ENCODE measurements around the gene HIGD1A.

The HIGD1A gene

DNA sequence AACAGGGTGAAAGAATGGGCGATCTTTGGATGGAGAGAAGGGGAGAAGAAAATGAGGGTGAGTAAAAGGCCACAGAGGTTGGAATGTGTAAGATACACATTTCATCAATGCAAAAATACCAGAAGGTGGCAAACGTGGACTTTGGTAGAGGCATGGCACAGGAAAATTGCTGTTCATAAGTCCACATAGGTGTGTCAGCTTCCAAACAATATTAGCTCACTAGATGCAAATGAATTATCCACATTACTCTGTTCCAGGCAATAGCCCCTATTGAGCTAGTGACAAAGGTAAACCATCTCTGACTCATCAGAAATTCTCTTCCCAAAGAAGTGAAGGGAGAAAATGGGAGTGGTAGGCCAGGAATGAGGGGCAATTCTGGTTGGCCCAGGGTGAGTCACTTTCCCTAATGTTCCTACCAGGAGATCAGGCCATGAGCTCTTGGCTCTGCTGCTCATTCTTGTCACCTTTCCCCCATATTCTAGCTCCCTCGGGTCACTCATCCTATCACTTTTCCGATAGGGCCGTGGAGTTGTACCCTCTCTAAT is 24.9 kb upstream of the HIGD1A start:
- peak; percentile 89 for DNase-seq (ENCODE audit: low spot score)

DNA sequence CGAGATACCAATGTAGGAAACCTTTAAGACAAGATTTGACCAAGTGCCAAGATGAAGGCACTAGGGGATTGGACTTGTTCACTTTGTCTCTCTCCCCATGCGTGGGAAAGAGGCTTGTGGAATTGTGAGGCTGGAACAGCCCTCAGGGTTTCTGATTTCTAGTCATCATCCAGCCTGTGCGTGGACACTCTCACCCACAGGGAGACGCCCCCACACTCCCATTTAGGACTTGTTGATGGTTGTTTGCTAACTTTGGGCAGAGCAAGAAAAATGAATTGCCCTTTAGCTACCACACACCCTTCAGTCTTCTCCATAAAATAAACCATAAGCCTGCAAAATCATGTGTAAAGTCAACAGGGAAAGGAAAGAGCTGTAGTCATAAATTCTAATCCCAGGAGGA is 23.4 kb upstream of the HIGD1A start:
- no peak for DNase-seq (ENCODE audit: low spot score)

DNA sequence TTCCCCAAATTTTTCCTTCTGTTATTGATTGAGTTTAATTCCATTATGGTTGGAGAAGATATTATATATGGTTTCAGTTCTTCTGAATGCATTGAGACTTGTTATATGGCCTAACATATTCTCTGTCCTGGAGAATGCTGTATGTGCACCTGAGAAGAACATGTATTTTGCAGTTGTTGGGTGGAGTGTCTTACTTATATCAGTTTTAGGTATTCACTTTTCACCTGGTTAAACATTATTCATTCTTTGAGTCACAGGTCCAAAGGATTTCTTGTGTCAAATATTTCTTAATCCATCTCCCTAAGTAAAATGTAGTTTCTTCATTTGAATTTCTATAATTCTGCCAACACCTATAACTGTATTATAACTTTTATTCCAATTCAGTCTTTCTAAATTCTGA is 22.7 kb upstream of the HIGD1A start:
- peak; percentile 33 for DNase-seq (ENCODE audit: low spot score)

DNA sequence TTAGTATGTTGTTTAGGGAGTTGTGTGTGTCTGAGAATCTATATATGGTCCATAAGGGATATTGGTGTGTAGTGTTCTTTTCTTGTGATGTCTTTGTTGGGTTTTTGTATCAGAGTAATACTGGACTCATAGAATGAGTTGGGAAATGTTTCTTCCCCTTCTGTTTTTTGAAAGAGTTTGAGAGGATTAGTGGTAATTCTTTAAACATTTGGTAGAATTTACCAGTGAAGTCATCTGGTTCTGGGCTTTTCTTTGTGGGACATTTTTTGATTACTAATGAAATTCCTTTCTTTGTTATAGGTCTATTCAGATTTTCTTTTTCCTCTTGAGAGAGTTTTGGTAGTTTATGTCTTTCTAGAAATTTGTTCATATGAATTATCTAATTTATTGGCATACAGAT is 21.9 kb upstream of the HIGD1A start:
- DNase-seq (ENCODE audit: low spot score): no peak

DNA sequence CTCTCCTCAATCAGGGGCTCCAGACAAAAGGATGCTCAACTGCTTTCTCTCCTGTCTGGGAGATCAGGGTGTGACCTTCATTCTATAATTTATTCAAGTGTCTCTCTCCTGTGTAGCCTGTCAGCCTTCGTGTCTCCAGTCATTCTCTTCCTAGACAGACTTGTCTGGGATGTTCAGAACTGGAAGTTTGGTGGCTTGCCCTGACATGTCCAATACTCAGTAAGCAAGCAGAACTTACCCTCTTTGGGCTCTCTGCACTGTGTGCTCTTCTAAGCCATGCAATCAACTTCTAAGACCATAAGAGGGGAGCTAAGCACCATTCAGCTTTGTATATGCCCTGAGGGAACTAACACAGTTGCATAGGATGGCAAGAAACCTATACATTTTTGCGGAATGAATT is 19.1 kb upstream of the HIGD1A start:
- peak; percentile 24 for DNase-seq (ENCODE audit: low spot score)

DNA sequence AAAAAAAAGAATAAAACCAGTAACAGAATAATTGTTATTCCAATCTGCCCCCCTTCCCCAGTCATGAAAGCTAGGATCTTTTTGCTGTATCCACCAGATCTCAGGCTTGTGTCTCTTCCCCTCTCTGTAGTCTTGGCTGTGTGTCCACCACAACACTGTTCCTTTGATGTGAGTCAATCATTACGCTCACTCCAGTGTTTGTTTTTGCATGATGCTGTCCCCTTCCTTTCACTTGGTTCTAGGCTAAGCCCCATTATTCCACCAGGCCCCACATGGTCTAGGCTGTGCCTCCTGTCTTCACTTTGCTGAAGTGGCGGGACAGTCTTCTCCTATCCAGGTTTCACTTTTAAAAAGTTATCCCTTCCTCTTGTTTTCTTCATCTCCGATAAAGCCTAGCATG is 18.5 kb upstream of the HIGD1A start:
- DNase-seq (ENCODE audit: low spot score): peak; percentile 56

DNA sequence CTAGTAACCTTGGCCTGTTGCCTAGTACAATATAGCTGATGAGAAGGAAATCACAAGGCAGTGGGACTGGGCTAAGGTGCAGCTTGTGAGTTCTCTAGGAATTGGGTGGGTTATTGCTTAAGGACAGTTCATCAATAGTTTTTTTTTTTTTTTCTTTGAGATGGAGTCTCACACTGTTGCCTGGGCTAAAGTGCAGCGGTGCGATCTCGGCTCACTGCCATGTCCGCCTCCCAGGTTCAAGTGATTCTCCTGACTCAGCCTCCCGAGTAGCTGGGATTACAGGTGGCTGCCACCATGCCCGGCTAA is 16.4 kb upstream of the HIGD1A start:
- DNase-seq (ENCODE audit: low spot score): no peak

DNA sequence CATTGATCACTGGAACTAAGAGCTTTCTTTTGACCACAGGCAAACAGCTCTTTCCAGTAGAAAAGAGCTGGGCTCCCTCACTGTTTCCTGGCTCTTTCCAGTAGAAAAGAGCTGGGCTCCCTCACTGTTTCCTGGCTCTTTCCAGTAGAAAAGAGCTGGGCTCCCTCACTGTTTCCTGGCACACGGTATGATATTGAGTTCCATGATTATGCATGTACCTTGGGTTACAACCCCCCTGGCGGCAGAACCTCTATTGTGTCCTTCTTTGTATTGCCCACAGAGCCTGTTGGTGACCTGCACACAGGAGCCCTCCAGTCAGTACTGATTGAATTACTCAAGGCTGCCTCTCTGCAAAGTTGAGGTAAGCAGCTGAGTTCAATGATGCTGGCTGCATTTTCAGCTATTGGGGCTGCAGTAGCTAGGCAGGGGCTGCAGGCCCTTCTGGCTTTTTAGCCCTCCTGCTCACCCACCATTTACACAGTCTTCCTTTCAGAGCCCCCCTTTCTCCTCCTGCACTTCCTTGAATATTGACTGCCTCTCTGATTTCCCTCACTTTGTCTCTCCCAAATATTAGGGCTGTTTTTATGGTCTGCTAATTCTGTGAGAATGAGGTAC is 15.2 kb upstream of the HIGD1A start:
- DNase-seq (ENCODE audit: low spot score): peak; percentile 48

DNA sequence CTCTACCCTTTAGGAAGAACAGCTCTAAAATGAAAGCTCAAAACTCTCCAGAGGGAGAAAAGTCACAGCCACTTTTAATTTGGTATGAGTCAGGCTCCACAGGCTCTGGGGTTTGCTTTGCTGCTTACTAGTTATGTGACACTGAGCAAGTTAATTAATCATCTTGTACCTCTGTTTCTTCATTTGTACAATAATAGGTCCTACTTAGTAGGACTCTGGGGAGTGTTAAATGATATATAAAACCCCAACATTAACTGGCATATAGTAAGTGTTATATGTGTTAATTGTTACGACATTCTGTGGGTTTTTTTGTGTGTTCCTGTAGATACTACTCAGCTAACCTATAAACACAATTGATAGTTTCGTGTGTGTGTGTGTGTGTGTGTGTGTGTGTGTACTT is 11.5 kb upstream of the HIGD1A start:
- peak; percentile 57 for DNase-seq (ENCODE audit: low spot score)

DNA sequence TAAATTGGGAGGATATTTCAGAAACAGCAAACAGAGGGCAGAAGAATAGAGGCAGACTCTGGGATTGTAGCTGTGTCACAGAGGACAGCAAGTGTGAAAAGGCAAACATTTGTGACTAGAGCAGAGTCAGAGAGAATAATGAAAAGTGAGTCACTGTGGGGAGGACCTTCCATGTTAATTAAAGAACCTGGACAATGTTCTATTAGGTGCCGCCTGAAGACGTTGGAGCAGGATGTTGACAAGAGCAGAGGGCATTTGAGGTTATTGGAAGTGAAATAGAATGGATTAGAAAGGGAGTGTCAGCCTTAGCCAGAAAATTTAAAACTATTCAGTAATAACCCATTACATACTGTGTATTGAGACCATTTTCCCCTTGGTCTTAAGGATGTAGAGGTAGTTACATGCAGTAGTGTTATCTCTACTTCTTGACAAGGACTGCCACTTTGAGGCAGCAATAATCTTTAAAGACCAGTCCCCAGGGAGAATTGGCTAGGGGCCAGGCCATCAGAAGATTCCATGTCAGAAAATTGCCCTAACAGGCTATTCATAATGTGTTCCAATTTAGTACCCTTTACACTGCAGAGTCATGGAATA is 10.7 kb upstream of the HIGD1A start:
- DNase-seq (ENCODE audit: low spot score): peak; percentile 67

DNA sequence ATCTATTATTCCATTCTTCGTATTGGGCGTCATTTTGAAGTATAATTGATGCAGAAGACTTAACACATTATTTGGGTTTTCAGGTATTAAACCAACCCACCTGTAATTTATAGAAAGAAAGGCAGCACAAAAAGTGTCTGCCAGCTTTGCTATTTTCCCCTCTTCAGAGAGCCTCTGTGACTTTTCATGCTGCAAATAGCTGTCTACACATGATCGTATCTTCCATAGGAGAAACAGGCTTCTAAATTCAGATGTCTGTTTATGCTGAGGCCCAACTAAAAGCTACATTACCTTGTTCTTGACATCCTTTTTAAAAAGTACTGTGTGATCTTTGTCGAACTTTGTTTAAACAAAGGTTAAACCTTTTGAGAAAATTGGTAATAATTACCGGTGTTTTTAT is 10.0 kb upstream of the HIGD1A start:
- no peak for DNase-seq (ENCODE audit: low spot score)

DNA sequence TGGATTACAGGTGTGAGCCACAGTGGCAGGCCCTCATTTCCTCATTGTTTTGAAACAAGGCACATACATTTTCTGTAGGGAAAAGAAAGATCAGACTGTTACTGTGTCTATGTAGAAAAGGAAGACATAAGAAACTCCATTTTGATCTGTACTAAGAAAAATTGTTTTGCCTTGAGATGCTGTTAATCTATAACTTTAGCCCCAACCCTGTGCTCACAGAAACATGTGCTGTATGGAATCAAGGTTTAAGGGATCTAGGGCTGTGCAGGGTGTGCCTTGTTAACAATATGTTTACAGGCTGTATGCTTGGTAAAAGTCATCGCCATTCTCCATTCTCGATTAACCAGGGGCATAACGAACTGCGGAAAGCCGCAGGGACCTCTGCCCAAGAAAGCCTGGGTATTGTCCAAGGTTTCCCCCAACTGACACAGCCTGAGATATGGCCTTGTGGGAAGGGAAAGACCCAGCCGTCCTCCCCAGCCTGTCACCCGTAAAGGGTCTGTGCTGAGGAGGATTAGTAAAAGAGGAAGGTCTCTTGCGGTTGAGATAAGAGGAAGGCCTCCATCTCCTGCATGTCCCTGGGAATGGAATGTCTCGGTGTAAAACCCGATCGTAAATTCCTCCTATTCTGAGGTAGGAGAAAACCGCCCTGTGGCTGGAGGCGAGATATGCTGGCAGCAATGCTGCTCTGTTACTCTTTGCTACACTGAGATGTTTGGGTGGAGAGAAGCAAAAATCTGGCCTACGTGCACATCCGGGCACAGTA is 7.0 kb upstream of the HIGD1A start:
- DNase-seq (ENCODE audit: low spot score): peak; percentile 71

DNA sequence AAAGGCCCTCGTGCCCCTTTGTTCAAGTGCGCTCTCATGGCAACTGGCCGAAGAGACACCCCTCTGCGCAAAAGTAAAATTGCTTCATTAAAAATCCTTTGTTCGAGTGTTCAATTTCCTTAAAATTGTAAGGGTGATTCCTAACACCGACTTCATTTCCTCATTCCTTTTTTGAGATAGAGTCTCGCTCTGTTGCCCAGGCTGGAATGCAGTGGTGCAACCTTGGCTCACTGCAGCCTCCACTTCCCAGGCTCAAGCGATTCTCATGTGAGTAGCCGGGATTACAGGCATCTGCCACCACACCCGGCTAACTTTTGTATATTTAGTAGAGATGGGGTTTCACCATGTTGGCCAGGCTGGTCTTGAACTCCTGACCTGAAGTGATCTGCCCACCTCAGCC is 6.4 kb upstream of the HIGD1A start:
- peak; percentile 90 for DNase-seq (ENCODE audit: low spot score)

DNA sequence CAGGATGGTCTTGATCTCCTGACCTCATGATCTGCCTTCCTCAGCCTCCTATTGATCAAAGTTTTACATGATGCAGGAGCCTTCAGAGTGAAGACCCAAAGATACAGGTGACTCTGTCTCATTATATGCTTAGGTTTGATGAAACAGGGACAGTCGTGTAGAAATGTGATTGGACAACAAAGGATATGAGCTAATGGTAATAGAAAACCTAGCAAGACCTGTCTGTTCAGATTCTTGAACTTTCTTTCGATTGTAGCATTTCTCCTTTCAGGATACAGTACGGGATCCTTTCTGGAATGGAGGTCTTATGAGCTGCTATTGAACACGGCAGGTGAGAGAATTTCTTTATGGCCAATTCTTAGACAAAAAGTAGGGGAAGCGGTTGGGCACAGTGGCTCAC is 4.9 kb upstream of the HIGD1A start, which contains the start of gene ACKR2:
Gene ACKR2, plus strand, starts transcription at position 244 of the 400 bp plus-strand sequence. CDS start 55,058 bp downstream, outside the sequence.
- DNase-seq (ENCODE audit: low spot score): no peak

DNA sequence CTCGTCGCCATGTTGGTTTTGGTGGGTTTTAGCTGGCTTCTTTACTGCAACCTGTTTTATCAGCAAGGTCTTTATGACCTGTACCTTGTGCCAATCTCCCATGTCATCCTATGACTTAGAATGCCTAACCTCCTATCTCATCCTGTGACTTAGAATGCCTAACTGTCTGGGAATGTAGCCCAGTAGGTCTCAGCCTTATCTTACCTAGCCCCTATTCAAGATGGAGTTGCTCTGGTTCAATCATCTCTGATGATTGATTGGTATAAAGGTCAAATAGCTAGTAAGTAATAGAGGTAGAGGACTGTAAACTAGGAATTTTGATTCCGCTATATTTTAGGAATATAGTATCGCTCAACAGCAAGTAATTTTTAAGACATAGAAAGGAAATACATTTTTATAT is 3.6 kb upstream of the HIGD1A start:
- DNase-seq (ENCODE audit: low spot score): peak; percentile 72

DNA sequence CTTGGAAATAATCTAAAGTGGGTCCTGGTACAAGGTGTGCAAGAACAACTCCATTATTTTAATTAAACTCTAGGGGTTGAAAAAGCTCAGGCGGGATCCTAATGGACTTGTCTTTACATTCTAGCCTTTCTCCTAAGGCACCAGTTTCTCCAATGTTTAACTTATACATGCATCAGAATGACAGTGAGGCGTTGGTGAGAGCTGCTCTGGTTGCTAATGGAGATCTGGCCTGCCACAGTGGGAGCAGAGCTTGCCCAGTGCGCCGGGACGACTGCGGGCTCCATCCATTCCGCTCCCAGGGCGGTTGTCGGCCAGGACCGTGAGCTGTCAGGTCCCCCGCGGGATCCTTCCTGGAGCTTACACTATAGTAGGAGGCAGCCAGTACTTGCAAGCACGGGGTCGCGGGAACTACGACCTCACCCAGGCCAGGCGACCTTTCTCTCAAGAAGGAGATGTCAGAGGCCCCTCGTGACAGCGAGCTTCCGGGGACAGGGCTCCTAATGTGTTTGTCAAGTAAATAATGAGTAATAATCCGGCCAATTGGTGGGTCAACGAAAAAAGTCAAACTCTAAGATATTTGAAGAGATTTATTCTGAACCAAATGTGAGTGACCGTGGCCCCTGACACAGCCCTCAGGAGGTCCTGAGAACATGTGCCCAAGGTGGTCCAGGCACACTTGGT is 991 bp upstream of the HIGD1A start:
- peak; percentile 48 for DNase-seq (ENCODE audit: low spot score)

DNA sequence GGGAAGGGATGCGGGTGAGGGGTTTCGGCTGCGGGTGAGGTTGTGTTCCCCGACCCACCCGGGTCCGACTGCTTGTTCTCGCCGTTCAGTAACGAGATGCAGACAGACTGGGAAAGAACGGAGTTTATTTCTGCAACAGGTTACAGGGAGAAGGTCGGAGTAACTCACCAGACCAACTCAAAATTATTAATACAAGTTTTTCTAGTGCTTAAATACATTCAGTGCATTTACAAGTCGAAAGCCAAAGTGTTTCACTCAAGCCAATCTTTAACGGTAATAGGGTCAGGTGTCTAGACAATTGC is 492 bp upstream of the HIGD1A start:
- DNase-seq (ENCODE audit: low spot score): peak; percentile 26

DNA sequence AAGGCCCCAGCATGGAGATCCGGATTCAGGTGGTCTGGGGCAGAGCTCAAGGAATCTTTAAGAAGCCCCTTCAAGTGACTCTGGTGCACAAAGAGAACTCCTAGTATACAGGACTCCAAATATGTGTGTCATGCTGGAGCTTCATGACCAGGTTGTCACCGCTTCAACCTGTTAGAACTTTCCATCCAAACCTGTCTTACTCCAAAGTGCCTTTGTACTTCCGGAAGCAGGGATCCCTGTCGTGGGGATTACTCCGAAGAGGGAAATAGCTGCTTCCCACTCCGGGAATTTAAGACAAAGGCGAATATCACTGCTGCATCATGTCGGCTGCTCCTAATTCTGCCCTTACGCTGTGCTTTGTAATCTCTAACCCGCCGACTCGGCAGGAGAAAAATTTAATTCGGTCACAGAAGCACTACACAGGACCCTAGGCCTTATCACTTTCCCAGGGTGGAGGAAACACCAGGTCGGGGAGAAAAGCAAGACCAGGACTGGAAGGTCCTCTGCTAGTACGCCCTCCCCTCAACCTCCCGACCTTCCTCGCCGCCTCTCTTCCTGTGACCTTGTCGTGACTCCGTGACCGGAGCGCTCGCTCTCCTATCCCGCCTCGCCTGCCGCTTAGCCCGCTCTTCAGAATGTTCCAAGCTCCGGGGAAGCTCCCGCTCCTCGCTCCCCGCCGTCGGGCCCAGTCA is 730 bp downstream of the HIGD1A start:
- DNase-seq (ENCODE audit: low spot score): peak; percentile 53

DNA sequence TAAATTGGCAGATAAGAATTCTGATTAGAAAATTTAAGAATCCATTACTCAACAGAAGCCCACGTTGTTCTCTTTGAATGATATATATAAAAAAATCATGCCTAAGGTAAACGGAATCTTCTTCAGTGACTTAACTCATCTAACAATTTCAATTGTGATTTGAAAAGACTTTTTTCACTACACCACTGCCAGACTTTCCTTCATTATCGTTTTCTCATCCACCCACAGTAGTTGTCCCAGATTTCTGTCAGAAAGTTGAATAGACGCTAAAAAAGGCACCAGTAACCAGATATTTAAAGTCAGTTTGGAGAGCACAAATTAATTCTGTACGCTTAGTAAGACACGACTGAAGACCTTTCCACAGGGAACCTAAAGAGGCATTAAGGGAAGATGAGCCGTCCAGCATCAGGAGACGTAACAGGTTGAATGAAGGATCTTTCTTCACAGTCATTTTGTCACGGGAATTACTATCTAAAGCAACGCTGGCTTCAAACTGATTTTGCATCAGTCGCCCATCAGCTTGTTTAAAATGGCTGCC is 1.3 kb downstream of the HIGD1A start:
- DNase-seq (ENCODE audit: low spot score): no peak

DNA sequence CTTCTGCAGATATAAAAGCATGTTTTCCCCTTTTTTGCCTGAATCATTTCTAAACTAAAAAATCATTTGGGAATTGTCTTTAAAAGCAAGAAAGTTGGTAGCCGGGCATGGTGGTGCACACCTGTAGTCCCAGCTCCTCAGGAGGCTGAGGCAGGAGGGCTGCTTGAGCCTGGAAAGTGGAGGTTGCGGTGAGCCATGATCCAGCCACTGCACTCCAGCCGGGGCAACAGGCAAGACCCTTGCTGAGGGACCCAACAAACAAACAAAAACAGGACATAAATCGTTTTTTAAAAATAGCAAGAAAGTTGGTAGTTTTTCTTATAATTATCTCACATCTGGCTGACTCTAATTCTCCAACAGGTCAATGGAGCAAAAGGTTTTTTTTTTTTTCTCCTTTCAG is 2.5 kb downstream of the HIGD1A start:
- DNase-seq (ENCODE audit: low spot score): no peak

DNA sequence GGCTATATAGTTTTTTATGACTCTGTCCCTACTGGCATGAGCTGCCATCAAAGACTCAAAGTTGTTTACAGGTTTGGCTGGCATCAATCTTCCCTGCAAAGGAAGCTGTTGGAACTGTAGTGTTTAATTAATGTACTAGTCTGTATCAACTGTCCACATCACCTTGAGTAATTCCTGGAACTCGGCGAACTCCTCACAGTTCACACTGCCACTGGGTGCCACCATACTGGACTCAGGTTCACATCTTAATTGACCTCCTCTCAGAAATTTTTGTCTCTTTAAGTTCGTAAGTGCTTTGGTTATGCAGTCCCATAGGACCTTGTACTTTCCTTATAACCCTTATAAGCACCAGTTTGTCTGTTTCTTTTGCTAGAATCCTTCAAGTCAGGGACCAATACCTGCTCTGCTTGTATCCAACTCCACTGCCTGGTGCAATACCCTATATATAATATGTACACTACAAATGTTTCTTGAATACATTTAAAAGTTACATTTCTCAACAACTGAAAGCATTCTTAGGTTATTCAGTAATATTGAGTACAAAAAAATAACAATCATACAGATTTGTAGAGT is 3.2 kb downstream of the HIGD1A start:
- no peak for DNase-seq (ENCODE audit: low spot score)

DNA sequence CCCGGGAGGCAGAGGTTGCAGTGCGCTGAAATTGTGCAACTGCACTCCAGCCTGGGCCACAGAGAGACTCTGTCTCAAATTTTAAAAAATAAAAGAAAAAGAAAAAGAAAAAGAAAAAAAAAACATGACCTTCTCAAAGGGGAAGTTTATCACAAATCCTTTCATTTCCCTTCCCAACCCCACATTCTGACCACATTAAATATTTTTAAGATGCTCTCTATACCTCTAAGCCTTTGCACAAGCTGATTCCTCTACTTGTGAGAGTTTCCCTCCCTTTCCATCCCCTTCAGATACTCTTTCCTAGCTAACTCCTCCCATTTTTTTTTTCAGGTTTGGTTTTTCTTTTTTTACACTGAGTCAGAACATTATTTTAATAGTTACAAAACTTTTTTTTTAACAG is 4.0 kb downstream of the HIGD1A start:
- DNase-seq (ENCODE audit: low spot score): no peak
